Esophagus muscularis mucosa (tissue), 4 donors: ENCODE measurements around the gene STK10. TPM values are rescaled to one million over a fixed set of nuclear protein-coding genes. Genes with fewer than 3 reads are reported as not detected.

Source experiments
- DNase-seq: peaks from one replicate; pipeline ENCODE4 v3.0.0-alpha.2; 2017; ENCODE audit errors: extremely low spot score
- H3K27ac ChIP-seq, 4 donors: fragments of 200-600 bp; sonication (generic); replicated peaks in 1 of 4; 1 replicate in 3 of 4; 2 replicates in 1 of 4; pipeline ENCODE4 v1.5.1; 2016 to 2019; ENCODE audit warnings: mild to moderate bottlenecking in 1 of 4
- H3K27me3 ChIP-seq, 4 donors: fragments of 200-600 bp; sonication (generic); one replicate each; pipeline versions ENCODE4 v1.5.1 to v1.6.0; 2016 to 2019
- H3K36me3 ChIP-seq, 4 donors: fragments of 200-600 bp; sonication (generic); one replicate each; pipeline ENCODE4 v1.5.1; 2016 to 2019
- H3K4me1 ChIP-seq, 4 donors: fragments of 200-600 bp; sonication (generic); one replicate each; pipeline ENCODE4 v1.5.1; 2016 to 2019
- H3K4me3 ChIP-seq, 4 donors: fragments of 200-600 bp; sonication (generic); 1 replicate in 2 of 4; 2 replicates in 2 of 4; pipeline ENCODE4 v1.5.1; 2016 to 2019; ENCODE audit warnings: mild to moderate bottlenecking in 4 of 4, moderate library complexity in 1 of 4
- H3K9me3 ChIP-seq, 4 donors: fragments of 200-600 bp; sonication (generic); 1 replicate in 3 of 4; 2 replicates in 1 of 4; pipeline ENCODE4 v1.5.1; 2016 to 2019
- CTCF ChIP-seq, 3 experiments: fragments of 200-600 bp in 2 of 3; fragments of 450-650 bp in 1 of 3; sonication (generic) in 2 of 3; IDR thresholded peaks; one replicate each; pipeline ENCODE4 v1.5.1; 2017 to 2019; ENCODE audit warnings: antibody characterized with exemption in 3 of 3, mild to moderate bottlenecking in 2 of 3, moderate library complexity in 1 of 3
- EP300 ChIP-seq: sonication (generic); formaldehyde crosslinking; IDR thresholded peaks from one replicate; pipeline ENCODE4 v1.6.1; 2017; ENCODE audit warnings: antibody characterized with exemption
- POLR2A ChIP-seq: fragments of 450-650 bp; IDR thresholded peaks from one replicate; pipeline ENCODE4 v1.6.1; 2017; ENCODE audit warnings: antibody characterized with exemption, moderate library complexity, mild to moderate bottlenecking, low read depth
- POLR2AphosphoS5 ChIP-seq, 2 donors: sonication (generic); formaldehyde crosslinking; IDR thresholded peaks; one replicate each; pipeline ENCODE4 v1.6.1; 2017; ENCODE audit warnings: antibody characterized with exemption in 2 of 2
- WGBS: methylation state at CpG from one replicate; pipeline ENCODE4 v1.1.5; 2018; 5-methylcytosine and 5-hydroxymethylcytosine counted together
- intact Hi-C: fragments of 100-400 bp; cut with DNase I; formaldehyde crosslinking; loops from one replicate; pipeline ENCODE4 v1.15.1; 2023
- total RNA-seq, 4 donors: library from RNA; depleted of rRNA; stranded (reverse); fragments of >200 nt; gene quantifications; one replicate each; pipeline versions ENCODE4 v1.1.0 to v1.2.1, GENCODE V29; 2016

STK10 gene
- total RNA-seq, 4 donors from 2014 or later, result 18.8 to 21.8 (median 19.4) TPM

GRCh38 chr5:172117977-172118701, 69.9 kb downstream of the STK10 start:
- WGBS, result 74% methylated on average over 9 of the region's 9 CpGs
- H3K9me3 ChIP-seq, result no peaks in the 10 kb centered on the region
- H3K4me3 ChIP-seq, result no peak overlapping the region
- no peaks in the 10 kb centered on the region for H3K27me3 ChIP-seq
- no peak for TF ChIP-seq EP300
- TF ChIP-seq POLR2AphosphoS5 (IDR thresholded peaks at IDR 0.05), result no peak
- TF ChIP-seq CTCF (IDR thresholded peaks at IDR 0.05), result no peak
- TF ChIP-seq POLR2A, result no peak
- peaks cover 12 to 26% (median 16%) of the 10 kb centered on the region in 4 donors for H3K4me1 ChIP-seq
- H3K27ac ChIP-seq, result no peak overlapping the region
- intact Hi-C loops, result no loop called here
- no peak for DNase-seq
- H3K36me3 ChIP-seq, result peaks cover 0 to 27% (median 18%) of the 10 kb centered on the region in 4 donors

DNA sequence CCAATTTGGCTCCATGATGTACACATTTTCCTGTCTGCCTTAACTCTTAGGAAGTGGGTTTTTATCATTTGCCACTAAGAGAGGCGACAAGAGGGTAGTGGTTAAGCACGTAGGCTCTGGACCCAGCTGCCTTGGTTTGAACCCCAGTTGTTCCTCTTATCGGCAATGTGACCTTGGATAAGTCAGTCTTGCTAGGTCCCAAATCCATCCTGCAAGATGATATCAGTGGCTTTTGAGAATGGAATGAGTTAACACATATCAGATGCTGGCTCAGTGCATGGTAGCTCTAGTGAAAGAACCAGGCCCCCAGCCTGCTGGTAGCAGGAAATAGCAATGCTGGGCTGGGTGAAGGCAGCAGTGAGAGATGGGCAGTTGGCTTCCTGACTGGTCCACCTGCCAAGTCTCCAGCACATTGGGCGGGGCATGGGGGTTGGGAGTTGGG, 72.5 kb downstream of the STK10 start:
- 70% methylated on average over 4 of the region's 4 CpGs for WGBS
- TF ChIP-seq EP300 (no peak), POLR2AphosphoS5 (IDR thresholded peaks at IDR 0.05) (no peak), CTCF (IDR thresholded peaks at IDR 0.05) (no peak), POLR2A (no peak)
- Histone ChIP-seq H3K9me3 (no peaks in the 10 kb centered on the region), H3K27me3 (no peaks in the 10 kb centered on the region), H3K36me3 (peaks cover 0 to 27% (median 18%) of the 10 kb centered on the region in 4 donors), H3K4me3 (no peak overlapping the region), H3K27ac (peak overlapping the region in 1 of 4 donors; percentile 43), H3K4me1 (peaks cover 32 to 44% (median 34%) of the 10 kb centered on the region in 4 donors)
- intact Hi-C loops, result no loop called here
- no peak for DNase-seq

GRCh38 chr5:172114875-172115422, 73.1 kb downstream of the STK10 start:
- Histone ChIP-seq H3K9me3 (no peaks in the 10 kb centered on the region), H3K36me3 (peaks cover 0 to 27% (median 18%) of the 10 kb centered on the region in 4 donors), H3K4me1 (peaks cover 34 to 50% (median 40%) of the 10 kb centered on the region in 4 donors), H3K4me3 (no peak overlapping the region), H3K27ac (peak overlapping the region in 2 of 4 donors; percentile 7 to 43), H3K27me3 (no peaks in the 10 kb centered on the region)
- 80% methylated on average over 11 of the region's 16 CpGs for WGBS
- no peak for TF ChIP-seq POLR2AphosphoS5 (IDR thresholded peaks at IDR 0.05)
- no peak for TF ChIP-seq EP300
- no peak for TF ChIP-seq POLR2A
- TF ChIP-seq CTCF (IDR thresholded peaks at IDR 0.05), result no peak
- intact Hi-C loops, result no loop called here
- DNase-seq, result no peak

GRCh38 chr5:172113036-172113435, 75.0 kb downstream of the STK10 start:
- TF ChIP-seq CTCF (IDR thresholded peaks at IDR 0.05) (no peak), POLR2AphosphoS5 (IDR thresholded peaks at IDR 0.05) (no peak), POLR2A (no peak), EP300 (no peak)
- peaks cover 23 to 46% (median 31%) of the 10 kb centered on the region in 4 donors for H3K4me1 ChIP-seq
- H3K4me3 ChIP-seq, result no peak overlapping the region
- DNase-seq, result no peak
- intact Hi-C loops, result no loop called here
- H3K9me3 ChIP-seq, result no peaks in the 10 kb centered on the region
- H3K27ac ChIP-seq, result no peak overlapping the region
- WGBS, result 87% methylated on average over 7 of the region's 7 CpGs
- H3K27me3 ChIP-seq, result no peaks in the 10 kb centered on the region
- H3K36me3 ChIP-seq, result peaks cover 0 to 27% (median 18%) of the 10 kb centered on the region in 4 donors
